ENCODE results near the gene CDH20.

Gene CDH20

GRCh38 chr18:61531182-61531581, 198.0 kb downstream of the CDH20 start:
- DNase-seq (ENCODE audit: low spot score), result peak; percentile 76

GRCh38 chr18:61531891-61532290, 198.7 kb downstream of the CDH20 start:
- DNase-seq (ENCODE audit: low spot score), result no peak

GRCh38 chr18:61535401-61535800, 202.2 kb downstream of the CDH20 start:
- no peak for DNase-seq (ENCODE audit: low spot score)

- DNase-seq (ENCODE audit: low spot score), result no peak
Measured at GRCh38 chr18:61541673-61542072, 208.4 kb downstream of the CDH20 start.

GRCh38 chr18:61542596-61542995, 209.4 kb downstream of the CDH20 start:
- no peak for DNase-seq (ENCODE audit: low spot score)

- DNase-seq (ENCODE audit: low spot score), result no peak
Measured at GRCh38 chr18:61543518-61543917, 210.3 kb downstream of the CDH20 start.

- DNase-seq (ENCODE audit: low spot score), result no peak
Measured at GRCh38 chr18:61544178-61544577, 210.9 kb downstream of the CDH20 start.

GRCh38 chr18:61545281-61546245, 212.3 kb downstream of the CDH20 start:
- no peak for DNase-seq (ENCODE audit: low spot score)

GRCh38 chr18:61546590-61546989, 213.4 kb downstream of the CDH20 start:
- DNase-seq (ENCODE audit: low spot score), result no peak

GRCh38 chr18:61549416-61549815, 216.2 kb downstream of the CDH20 start:
- no peak for DNase-seq (ENCODE audit: low spot score)

- DNase-seq (ENCODE audit: low spot score), result no peak
Measured at GRCh38 chr18:61549889-61550288, 216.7 kb downstream of the CDH20 start.

- peak; percentile 54 for DNase-seq (ENCODE audit: low spot score)
Measured at GRCh38 chr18:61551586-61551985, 218.4 kb downstream of the CDH20 start.

GRCh38 chr18:61553045-61553659, 219.9 kb downstream of the CDH20 start:
- no peak for DNase-seq (ENCODE audit: low spot score)

- DNase-seq (ENCODE audit: low spot score), result no peak
Measured at GRCh38 chr18:61554117-61554776, 221.0 kb downstream of the CDH20 start.

- DNase-seq (ENCODE audit: low spot score), result no peak
Measured at GRCh38 chr18:61554946-61555361, 221.7 kb downstream of the CDH20 start.

- DNase-seq (ENCODE audit: low spot score), result no peak
Measured at GRCh38 chr18:61556316-61556715, 223.1 kb downstream of the CDH20 start.

- DNase-seq (ENCODE audit: low spot score), result no peak
Measured at GRCh38 chr18:61556862-61557261, 223.6 kb downstream of the CDH20 start.

- no peak for DNase-seq (ENCODE audit: low spot score)
Measured at GRCh38 chr18:61569176-61569892, 236.1 kb downstream of the CDH20 start.

- no peak for DNase-seq (ENCODE audit: low spot score)
Measured at GRCh38 chr18:61570070-61570469, 236.8 kb downstream of the CDH20 start.

- no peak for DNase-seq (ENCODE audit: low spot score)
Measured at GRCh38 chr18:61572084-61572655, 238.9 kb downstream of the CDH20 start.

GRCh38 chr18:61572871-61573270, 239.6 kb downstream of the CDH20 start:
- DNase-seq (ENCODE audit: low spot score), result no peak

- DNase-seq (ENCODE audit: low spot score), result no peak
Measured at GRCh38 chr18:61574665-61575064, 241.4 kb downstream of the CDH20 start.
